Measurements from ENCODE around the gene LCN10. TPM values are rescaled to one million over a fixed set of nuclear protein-coding genes. Genes with fewer than 3 reads are reported as not detected.

The LCN10 gene
- total RNA-seq, 1 donor from 2014 or later: 10.6 TPM

DNA sequence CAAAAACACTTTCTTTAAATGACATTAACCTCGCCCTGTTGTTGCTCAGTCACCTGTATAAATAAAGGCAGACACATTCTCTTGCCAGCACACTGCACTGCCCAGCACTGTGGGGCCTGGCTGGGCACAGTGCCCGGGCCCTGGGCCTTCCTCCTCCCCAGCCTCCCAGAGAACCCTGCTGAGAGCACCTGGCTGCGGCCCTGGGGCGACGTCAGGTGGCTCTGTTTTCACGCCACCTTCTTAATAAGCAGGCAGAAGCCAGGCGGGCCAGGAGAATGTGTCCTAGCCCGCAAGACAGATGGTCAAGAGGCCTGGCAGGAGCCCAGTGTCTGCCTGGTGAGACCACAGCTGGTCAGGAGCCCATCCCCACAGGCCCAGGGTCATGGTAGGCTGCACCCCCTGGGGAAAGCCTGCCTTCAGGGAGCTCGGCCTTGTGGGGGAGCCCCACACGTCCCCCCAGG is 47.3 kb downstream of the LCN10 start:
- DNase-seq (peak; percentile 75), ATAC-seq (peak; percentile 53)
- intact Hi-C loops (cut with micrococcal nuclease): no loop called here

DNA sequence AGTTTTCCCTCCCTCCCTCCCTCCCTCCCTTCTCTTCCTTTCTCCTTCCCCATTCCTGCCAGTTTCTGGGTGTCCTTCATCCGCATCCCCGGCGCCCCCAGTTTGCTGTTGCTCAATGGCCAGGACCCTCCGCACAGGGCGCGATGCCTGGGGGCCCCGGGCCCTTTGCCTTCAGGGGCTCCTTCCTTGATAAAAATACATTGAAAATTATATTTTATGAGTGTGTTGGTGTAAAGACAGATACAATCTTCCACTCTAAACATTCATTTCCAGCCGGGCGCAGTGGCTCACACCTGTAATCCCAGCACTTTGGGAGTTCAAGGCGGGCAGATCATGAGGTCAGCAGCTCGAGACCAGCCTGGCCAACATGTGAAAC is 47.9 kb downstream of the LCN10 start:
- no peak for ATAC-seq

DNA sequence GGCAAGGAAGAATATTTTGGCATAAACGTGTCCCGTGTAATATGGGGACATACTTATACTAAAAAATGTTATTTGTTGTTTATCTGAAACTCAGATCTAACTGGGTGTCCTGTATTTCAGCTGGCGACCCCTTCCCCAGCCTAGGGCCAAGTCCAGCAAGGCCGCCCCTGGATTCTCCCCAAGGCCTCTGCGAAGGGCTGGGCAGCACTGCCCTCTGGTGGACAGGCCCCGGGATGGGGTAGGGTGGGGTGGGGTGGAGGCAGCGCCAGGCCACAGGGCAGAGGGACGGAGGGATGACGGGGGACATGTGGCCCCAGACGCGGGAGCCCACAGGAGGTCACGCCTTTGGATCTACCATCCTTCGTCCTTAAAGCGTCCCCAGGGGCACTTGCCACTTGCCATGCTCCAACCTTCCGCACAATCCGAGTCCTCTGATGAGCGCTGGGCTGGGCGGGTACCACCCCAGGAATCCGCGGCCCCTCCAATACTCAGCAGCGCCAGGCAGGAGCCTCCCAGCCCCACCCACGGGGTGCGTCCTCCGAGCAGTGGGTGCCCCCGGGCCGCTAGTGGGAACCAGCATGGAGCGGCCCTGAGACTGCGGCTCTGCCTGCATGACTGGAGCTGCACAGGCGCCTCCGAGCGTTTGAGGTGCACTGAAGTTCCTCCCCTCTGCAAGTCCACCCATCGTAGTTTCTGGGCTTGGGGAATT is 48.4 kb downstream of the LCN10 start:
- intact Hi-C loops (cut with micrococcal nuclease): no loop called here
- DNase-seq (peak; percentile 80), ATAC-seq (peak; percentile 35)

More for the DNA sequence above, 47.9 kb downstream of the LCN10 start:
- intact Hi-C loops (cut with micrococcal nuclease): no loop called here
- no peak for DNase-seq

DNA sequence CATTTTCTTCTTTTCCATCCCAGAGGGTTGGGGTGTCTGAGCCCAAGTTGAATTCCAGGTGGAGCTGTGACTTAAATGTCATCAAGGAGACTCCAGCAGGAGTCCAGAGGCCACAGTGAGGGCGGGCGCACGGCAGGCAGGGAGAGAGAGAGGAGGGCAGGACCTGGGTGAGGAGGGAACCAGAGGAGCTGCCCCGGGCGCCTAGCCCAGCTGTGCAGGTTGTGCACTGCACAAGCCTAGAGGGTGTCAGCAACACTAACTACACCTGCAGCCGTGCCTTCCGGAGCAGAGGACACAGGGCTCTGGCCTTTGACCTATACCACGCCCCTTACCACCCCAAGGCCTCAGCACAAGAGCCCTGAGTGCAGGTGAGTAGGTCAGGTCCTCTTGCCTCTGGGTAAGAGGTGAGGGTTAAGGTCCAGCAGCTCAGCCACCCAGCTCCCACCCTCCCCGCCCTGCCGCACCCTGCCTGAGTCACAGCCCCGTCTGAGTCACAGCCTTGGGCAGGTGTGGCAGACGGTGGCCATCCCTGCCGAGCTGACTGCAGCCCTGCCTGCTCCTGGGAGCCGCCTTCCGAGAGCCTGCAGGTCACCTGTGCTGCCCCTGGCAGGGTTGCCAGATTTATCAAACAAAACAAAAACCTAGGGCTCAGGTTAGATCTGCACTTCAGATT is 49.1 kb downstream of the LCN10 start:
- ATAC-seq: no peak
- DNase-seq: no peak
- intact Hi-C loops (cut with micrococcal nuclease): no loop called here

DNA sequence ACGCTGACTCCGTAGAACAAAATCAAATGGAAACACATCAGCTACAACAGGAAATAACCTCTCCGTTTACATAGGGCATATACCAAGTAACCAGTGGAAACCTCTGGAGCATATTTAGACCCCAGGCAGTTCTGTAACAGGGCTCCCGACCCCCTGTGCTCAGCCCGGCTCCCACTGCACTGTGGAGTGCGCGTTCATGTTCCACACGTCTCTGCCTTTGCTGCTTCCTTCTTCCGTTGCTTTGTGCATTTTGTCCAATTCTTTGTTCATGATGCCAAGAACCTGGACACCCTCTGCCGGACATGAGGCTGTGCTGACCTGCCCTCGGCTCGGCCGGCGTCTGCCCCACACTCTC is 49.6 kb downstream of the LCN10 start:
- intact Hi-C loops (cut with micrococcal nuclease): no loop called here

DNA sequence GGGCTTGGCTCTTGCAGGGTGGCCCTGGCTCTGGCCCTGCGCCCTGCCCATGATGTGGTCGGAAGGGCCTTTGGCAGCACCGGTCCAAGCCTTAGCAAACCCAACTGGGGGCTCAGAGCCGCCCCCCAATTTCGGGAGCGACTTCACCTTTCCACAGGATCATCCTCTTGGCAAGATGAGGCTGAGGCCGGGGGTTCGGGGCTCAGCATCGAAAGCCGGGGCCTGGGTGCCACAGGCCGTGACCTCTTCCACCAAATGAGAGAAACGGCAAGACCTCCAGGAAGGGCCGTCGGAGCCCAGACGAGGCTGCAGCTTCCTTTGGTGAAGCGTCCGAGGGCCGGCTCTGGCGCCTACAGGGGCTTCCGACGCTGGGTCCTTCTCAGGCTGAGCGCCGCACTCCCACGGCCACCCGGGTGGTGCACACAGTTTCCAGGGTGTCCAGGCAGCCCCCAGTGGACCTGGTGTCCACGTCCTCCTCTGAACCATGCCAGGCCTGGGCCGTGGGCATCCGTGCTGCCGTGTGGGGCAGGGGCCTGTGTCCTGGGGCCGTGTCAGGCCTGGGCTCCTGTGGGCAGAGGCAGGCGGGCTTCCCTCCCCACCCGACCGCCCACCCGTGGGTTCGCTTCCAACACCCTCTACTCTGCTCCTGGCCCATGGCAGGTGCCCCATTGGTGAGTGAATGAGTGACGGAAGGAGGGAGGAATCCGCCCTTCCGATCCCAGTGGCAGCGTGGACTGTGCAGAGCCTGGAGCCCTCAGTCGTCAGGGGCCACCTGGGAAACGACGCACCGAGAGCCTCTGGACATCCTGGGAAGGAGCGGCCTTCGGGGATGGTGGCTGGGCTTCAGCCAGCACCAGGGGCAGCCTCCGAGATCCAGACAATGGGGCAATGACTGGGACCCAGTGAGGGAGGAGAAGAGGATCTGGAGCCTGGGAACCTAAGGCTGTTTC is 50.3 kb downstream of the LCN10 start:
- no peak for DNase-seq
- intact Hi-C loops (cut with micrococcal nuclease): no loop called here
- no peak for ATAC-seq

More for the DNA sequence above, 49.6 kb downstream of the LCN10 start:
- DNase-seq: no peak
- ATAC-seq: no peak

DNA sequence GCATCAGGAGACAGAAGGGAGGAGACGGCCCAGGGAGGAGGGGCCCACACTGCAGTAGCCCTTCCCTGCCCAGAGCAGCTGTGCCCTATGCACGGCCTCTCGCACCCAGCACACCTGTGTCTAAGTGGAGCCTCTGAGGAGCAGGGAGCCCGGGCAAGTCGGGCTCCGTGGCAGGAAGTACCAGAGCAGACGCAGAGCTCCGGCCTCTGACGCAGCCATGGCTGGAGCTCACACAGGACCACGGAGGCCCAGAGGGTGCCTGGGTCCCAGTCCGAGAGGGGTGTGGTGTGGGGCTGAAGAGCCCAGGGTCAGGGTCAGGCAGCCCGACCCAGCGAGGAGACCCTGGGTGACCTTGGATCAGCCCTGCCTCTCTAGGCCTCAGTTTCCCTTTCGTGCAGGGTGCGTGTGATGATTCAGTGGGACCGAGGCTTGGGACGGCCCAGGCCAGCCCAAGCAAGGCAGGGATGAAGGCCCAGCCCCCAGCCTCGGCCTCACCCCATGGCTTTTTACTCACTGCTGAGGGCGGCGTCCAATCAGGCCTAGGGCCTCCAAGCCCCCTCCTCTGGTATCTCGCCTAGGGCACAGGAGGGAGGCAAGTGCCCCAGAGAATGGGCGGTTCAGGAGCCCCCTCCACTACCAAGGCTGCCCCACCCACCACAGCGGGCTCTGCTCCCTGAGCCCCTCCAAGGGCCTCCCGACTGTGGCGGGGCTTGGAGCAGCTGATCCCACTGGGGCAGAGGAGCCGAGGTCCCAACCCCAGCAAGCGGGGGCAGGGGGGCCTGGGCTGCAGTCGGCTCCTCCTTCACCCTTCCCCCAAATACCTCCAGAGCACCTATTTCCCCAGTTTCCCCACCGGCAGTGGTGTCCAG is 51.2 kb downstream of the LCN10 start:
- intact Hi-C loops (cut with micrococcal nuclease): no loop called here
- DNase-seq: no peak
- no peak for ATAC-seq

DNA sequence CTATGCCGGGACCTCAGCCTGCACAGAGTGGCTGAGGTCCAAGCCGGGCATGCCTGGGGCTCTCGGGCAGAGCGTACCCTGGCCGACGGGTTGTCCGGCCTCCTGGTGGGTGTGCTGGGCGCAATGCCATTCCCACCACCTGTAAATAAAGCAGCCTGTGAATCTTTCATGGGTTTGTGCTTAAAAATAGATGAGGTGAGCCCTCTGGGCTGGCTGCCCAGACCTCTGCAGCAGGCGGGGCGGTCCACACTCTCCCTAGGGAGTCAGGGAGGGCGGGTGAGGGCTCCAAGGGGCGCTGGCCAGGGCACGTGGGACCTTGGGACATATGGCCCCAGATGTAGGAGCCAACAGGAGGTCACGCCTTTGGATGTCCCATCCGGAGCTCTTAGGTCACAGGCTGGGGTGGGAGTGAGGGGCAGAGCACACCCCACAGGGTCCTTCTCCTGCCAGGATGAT is 51.9 kb downstream of the LCN10 start:
- intact Hi-C loops (cut with micrococcal nuclease): no loop called here
- ATAC-seq (peak; percentile 54), DNase-seq (peak; percentile 88)

DNA sequence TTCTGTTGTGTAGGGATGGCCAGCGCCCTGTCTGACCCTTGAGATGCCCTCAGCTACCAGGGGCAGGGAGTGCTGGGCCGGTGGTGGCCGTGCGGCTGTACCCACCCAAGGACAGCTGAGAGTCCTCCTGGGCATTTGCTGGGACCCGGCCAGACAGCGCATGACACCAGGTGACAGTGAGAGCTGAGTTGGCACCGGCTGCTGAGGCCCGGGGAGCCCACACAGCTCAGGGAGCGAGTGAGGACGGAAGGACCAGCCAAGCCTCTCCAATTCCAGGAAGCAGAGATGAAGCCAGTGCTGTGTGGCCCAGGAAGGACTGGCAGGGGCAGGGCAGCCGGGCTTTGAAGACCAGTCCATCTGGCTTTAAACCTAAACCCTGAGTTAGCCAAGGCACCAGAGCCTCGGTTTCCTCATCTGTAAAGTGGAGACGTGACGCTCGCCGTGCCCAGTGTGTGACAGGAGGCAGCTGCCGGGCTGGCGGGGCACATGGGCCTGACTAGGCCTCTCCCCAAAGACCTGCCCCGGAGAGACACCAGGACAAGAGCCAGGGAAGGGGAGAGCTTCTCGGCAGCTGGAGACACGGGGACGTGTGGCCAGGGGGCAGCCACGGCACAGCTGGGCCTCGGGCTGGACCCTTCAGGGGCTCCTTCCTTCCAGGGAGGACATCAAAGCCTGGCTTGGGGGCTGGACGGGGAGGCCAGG is 52.5 kb downstream of the LCN10 start:
- peak; percentile 61 for ATAC-seq
- intact Hi-C loops (cut with micrococcal nuclease): no loop called here
- DNase-seq: peak; percentile 92

DNA sequence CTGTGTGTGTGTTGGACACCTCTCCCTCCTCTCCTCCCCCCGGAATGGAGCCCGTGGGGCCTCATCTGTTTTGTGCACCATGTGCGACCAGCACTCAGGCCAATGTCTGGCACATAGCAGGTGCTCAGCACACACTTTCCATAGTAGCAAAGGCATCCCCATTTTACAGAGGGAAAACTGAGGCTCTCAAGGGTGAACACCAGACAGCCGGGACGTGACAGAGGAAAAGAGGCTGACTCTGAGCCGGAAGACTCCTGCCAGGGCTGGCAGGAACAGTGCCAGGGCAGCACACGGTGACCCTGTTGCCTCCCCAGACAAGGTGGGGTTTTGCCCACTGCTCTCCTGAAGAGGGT is 53.7 kb downstream of the LCN10 start:
- DNase-seq (no peak), ATAC-seq (no peak)
- intact Hi-C loops (cut with micrococcal nuclease): no loop called here

DNA sequence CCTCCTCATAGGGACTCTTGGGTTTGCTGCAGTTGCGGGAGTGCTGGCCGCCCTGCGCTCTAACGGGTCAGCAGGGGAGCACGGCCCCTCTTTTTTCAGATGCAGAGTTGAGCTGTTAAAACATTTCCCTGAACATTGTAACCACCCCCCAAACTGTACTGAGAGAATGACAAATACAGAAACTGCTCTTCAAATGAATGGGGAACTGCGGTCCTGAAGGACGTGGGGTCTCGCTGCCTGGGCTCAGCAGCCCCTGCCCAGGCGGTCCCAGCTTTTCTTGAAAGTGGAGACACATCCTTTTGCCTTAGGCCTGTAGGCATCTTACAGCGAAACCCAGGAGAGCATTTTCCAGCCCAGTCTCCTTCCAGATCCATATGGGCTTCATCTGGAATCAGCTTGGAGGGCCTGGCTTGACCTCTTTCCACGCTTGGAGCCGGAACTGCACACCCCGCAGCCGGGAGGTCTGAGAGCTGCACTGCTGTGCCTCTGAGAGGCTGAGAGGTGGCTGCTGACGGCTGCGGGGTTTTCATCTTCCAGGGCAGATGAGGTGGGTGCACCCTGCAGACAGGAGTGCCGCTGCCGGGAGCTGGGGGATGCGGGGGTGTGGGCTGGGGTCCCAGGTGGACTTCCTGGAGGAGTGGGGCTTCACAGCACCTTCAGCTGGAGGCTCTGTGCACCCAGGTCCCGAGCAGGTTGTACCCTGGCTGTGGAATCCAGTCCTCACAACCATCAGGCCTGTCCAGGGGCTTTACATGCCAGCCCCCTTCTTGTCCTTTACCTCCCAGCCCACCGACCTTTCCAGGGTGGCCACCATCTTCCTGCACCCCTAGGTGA is 54.2 kb downstream of the LCN10 start:
- no peak for ATAC-seq
- intact Hi-C loops (cut with micrococcal nuclease): no loop called here
- no peak for DNase-seq

Small RNA genes lying within 50 kb of the gene (microRNA-seq; reads per million reads assigned to microRNA genes)
- not detected for gene MIR6722 (ENCODE audit: borderline number of aligned reads)

Other genes starting within 250 kb of the LCN10 start
- 15.4 TPM for gene NOTCH1, start 196.9 kb downstream of the LCN10 start, total RNA-seq
- 63.8 TPM for gene EGFL7, start 80.0 kb downstream of the LCN10 start, total RNA-seq
- gene AGPAT2, start 55.5 kb downstream of the LCN10 start, total RNA-seq: 53.8 TPM
- 22.3 TPM for gene DIPK1B, start 30.4 kb downstream of the LCN10 start, total RNA-seq
- gene LCN6, start 5.6 kb upstream of the LCN10 start, total RNA-seq: 17.4 TPM
- gene LCN8, start 15.3 kb upstream of the LCN10 start, total RNA-seq: not detected
- gene LCN15, start 21.6 kb upstream of the LCN10 start, total RNA-seq: 0.59 TPM
- 74.2 TPM for gene TMEM141, start 48.4 kb upstream of the LCN10 start, total RNA-seq
- 2.2 TPM for gene CCDC183, start 53.4 kb upstream of the LCN10 start, total RNA-seq
- gene RABL6, start 65.0 kb upstream of the LCN10 start, total RNA-seq: 73.0 TPM
- 9.1 TPM for gene AJM1, start 99.5 kb upstream of the LCN10 start, total RNA-seq
- gene PHPT1, start 106.5 kb upstream of the LCN10 start, total RNA-seq: 357 TPM
- 12.9 TPM for gene MAMDC4, start 109.4 kb upstream of the LCN10 start, total RNA-seq
- gene EDF1, start 123.4 kb upstream of the LCN10 start, total RNA-seq: 354 TPM
- gene TRAF2, start 143.6 kb upstream of the LCN10 start, total RNA-seq: 11.4 TPM
- gene FBXW5, start 201.8 kb upstream of the LCN10 start, total RNA-seq: 162 TPM
- 2.2 TPM for gene C8G, start 202.3 kb upstream of the LCN10 start, total RNA-seq
- 3.6 TPM for gene LCN12, start 209.3 kb upstream of the LCN10 start, total RNA-seq
- 5,424 TPM for gene PTGDS, start 234.6 kb upstream of the LCN10 start, total RNA-seq
- gene LCNL1, start 240.1 kb upstream of the LCN10 start, total RNA-seq: 18.3 TPM
- 23.9 TPM for gene PAXX, start 249.5 kb upstream of the LCN10 start, total RNA-seq

Data from left ventricle myocardium superior (tissue), 1 donor.